Naive B cell (primary cell): ENCODE measurements around the gene GOLT1B. TPM values are rescaled to one million over a fixed set of nuclear protein-coding genes. Genes with fewer than 3 reads are reported as not detected.

Experiments used
- ATAC-seq, 2 donors: fragments of 150-1000 bp; cut with Tn5 transposase; 2 replicates each; pipeline ENCODE4 v1.10.0; 2021; ENCODE audit warnings: low read depth in 2 of 2, mild to moderate bottlenecking in 2 of 2, moderate library complexity in 2 of 2
- DNase-seq: peaks from one replicate; pipeline ENCODE4 v3.0.0; 2022
- H3K27ac Mint-ChIP-seq, 6 donors: one replicate each; pipeline ENCODE4 v1.8.0; 2020 to 2022; ENCODE audit warnings: mild to moderate bottlenecking in 6 of 6, mixed read lengths in 6 of 6, moderate library complexity in 5 of 6, inconsistent platforms in 2 of 6
- H3K27me3 Mint-ChIP-seq, 3 donors: one replicate each; pipeline ENCODE4 v1.8.0; 2021 to 2022; ENCODE audit warnings: mixed read lengths in 3 of 3, mild to moderate bottlenecking in 1 of 3
- H3K36me3 Mint-ChIP-seq, 2 donors: one replicate each; pipeline ENCODE4 v1.8.0; 2020 to 2022; ENCODE audit warnings: mixed read lengths in 2 of 2, inconsistent platforms in 1 of 2, mild to moderate bottlenecking in 1 of 2
- H3K4me1 Mint-ChIP-seq, 3 donors: one replicate each; pipeline ENCODE4 v1.8.0; 2020 to 2022; ENCODE audit warnings: mixed read lengths in 3 of 3, inconsistent platforms in 1 of 3, mild to moderate bottlenecking in 1 of 3, moderate library complexity in 1 of 3
- H3K4me3 Mint-ChIP-seq, 8 donors: one replicate each; pipeline ENCODE4 v1.8.0; 2020 to 2022; ENCODE audit warnings: mild to moderate bottlenecking in 8 of 8, mixed read lengths in 8 of 8, moderate library complexity in 8 of 8, inconsistent platforms in 2 of 8
- H3K9me3 Mint-ChIP-seq, 7 donors: one replicate each; pipeline ENCODE4 v1.8.0; 2020 to 2022; ENCODE audit warnings: mixed read lengths in 7 of 7, mild to moderate bottlenecking in 5 of 7, inconsistent platforms in 2 of 7, moderate library complexity in 1 of 7
- polyA plus RNA-seq, 6 donors: library from polyadenylated mRNA; unstranded; fragments of 300-500 nt; fragmentation: Illumina TruSeq; gene quantifications; one replicate each; pipeline ENCODE4 v1.2.3, GENCODE V29; 2021; ENCODE audit warnings: low read depth in 6 of 6

The GOLT1B gene
- polyA plus RNA-seq, 6 donors from 2014 or later: 9.1 to 21.8 (median 19.7) TPM

DNA sequence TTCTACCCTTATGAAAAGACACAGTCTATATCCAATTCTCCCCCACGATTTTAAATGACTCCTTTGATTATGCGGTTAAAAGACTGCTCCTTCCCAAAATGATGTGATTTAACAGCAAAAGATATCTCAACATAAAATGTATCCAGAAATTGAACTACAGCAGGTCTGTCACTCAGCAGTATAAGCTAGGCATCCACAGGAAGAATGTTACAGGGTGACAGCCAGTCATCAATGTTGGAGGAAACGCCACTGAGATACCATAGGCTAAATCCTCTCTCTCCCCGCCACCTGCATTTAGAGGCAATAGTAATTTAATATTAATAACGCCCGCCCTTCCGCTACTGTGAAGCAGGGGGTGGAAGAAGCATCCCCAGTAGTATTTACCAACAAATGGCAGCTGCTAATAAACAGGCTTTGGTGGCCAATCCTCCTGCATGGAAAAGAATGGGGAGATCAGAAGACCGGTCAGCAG lies 767 bp upstream of the GOLT1B start:
- ATAC-seq (peak; percentile 1), DNase-seq (no peak)
- Mint-ChIP-seq H3K27ac (no peak overlapping the region), H3K27me3 (no peaks in the 10 kb centered on the region), H3K9me3 (no peaks in the 10 kb centered on the region), H3K4me3 (no peak overlapping the region), H3K36me3 (peaks cover 0 to 6% of the 10 kb centered on the region in 2 donors), H3K4me1 (peaks cover 14 to 34% (median 17%) of the 10 kb centered on the region in 3 donors)

DNA sequence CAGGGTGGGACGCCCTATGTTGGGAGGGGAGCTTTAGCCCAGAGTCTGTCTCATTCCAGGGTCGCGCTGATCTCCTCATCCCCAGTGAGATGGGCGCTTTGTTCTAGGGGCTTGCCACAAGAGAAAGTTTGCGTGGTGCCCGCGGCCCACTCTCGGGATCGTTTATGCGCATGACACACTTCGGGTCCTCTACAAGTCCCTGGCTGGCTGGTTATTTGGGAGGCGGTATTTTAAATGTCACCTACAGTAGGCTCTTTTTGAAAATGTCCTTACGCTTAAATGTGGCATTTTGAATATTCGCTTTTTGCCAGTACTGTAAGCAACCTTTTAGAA lies 541 bp downstream of the GOLT1B start:
- H3K27ac Mint-ChIP-seq: peak overlapping the region in 1 of 6 donors; percentile 54
- no peak overlapping the region for H3K4me3 Mint-ChIP-seq
- no peak for ATAC-seq
- peaks cover 0 to 5% of the 10 kb centered on the region in 2 donors for H3K36me3 Mint-ChIP-seq
- DNase-seq: no peak
- no peaks in the 10 kb centered on the region for H3K9me3 Mint-ChIP-seq
- H3K27me3 Mint-ChIP-seq: no peaks in the 10 kb centered on the region
- H3K4me1 Mint-ChIP-seq: peaks cover 14 to 34% (median 17%) of the 10 kb centered on the region in 3 donors

DNA sequence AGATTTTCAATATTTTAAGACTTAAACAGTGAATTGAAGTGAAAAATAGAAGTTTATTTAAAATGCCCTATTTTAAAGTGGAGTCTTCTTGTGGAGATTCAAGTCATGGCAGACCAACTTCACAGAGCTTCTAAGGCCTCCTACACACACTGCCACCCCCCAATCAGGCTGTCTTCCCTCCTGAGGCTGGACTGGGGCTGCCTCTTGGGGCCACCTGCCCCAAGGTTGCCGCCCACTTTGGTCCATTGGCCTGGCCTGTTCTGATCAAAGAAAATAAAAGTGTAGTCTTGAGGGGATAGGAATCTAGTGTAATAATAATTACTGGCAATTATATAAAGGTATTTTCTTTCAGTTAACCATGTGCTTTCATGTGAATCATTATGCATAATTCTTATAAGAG lies 1.3 kb downstream of the GOLT1B start:
- Mint-ChIP-seq H3K9me3 (no peaks in the 10 kb centered on the region), H3K27me3 (no peaks in the 10 kb centered on the region), H3K36me3 (peaks cover under 1 to 2% of the 10 kb centered on the region in 2 donors), H3K4me3 (no peak overlapping the region), H3K27ac (peak overlapping the region in 2 of 6 donors; percentile 80 to 81), H3K4me1 (peaks cover 14 to 34% (median 17%) of the 10 kb centered on the region in 3 donors)
- DNase-seq: no peak
- no peak for ATAC-seq

DNA sequence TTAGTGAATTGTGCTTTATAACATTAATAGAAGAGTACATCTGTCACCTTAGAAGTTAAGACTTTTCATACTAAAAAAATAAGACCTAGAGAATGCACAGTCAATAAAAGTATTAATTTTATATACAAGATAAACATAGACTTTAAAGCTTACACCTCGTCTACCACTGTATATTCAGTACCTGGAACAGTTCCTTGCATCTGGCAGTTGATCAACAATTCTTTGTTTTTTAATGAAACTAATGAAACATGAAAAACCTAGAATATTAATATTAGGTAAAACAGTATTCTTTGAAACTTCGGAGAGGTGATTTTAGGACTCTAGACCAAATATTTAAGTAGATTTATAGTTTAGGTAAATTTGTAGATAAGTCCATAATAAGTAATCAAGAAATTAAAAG lies 4.3 kb downstream of the GOLT1B start:
- DNase-seq: no peak
- no peak overlapping the region for H3K27ac Mint-ChIP-seq
- H3K4me3 Mint-ChIP-seq: no peak overlapping the region

DNA sequence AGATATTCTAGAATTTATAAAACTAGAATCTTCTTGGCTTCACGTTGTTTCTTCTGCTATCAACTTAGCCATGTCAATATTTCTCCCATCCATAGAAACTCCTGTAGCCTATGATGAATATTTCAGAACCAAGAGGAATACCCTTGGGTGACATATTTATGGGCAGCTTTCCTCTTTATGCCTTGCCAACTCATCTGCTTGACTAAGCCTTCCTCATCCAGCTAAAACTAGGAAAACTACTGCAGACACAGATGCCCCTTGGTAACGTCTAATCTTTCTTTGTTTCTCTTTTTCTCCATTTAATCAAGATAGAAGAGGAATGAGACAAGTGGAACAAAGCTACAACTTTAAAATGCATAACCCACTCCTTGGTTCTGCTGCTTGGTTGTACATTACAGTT lies 6.3 kb downstream of the GOLT1B start:
- Mint-ChIP-seq H3K36me3 (peaks cover 18 to 21% of the 10 kb centered on the region in 2 donors), H3K27ac (peak overlapping the region in 4 of 6 donors; percentile 54 to 74 (median 64)), H3K4me3 (no peak overlapping the region), H3K4me1 (peaks cover 14 to 34% (median 20%) of the 10 kb centered on the region in 3 donors), H3K27me3 (no peaks in the 10 kb centered on the region), H3K9me3 (no peaks in the 10 kb centered on the region)
- DNase-seq (no peak), ATAC-seq (no peak)

More for the DNA sequence above, 4.3 kb downstream of the GOLT1B start:
- Mint-ChIP-seq H3K27me3 (no peaks in the 10 kb centered on the region), H3K9me3 (no peaks in the 10 kb centered on the region), H3K36me3 (peaks cover 18 to 21% of the 10 kb centered on the region in 2 donors), H3K4me1 (peaks cover 20 to 43% (median 28%) of the 10 kb centered on the region in 3 donors)
- no peak for ATAC-seq

DNA sequence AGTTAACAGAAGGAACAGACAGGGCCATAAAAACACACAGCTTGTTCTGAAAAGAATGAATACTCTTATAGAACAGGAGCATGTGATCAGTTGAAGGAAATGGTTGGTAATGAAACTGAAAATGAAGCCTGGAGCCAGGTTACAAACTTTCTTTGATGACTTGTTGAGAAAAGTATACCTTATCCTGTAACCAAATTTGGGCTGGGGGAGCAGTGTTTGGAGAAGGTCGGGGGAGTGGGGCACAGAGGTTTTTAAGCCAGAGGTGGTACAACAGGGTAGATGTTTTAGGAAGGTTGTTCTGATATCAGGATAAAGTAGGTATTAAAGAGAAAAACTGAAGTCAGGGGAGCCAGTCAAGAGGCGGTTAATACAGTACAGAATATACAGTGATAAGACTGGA lies 8.2 kb downstream of the GOLT1B start:
- ATAC-seq: peak; percentile 76 to 86
- peak overlapping the region; percentile 1 to 71 (median 56) for H3K4me3 Mint-ChIP-seq
- peaks cover 18 to 21% of the 10 kb centered on the region in 2 donors for H3K36me3 Mint-ChIP-seq
- peak overlapping the region; percentile 55 to 97 (median 91) for H3K27ac Mint-ChIP-seq
- H3K9me3 Mint-ChIP-seq: no peaks in the 10 kb centered on the region
- H3K4me1 Mint-ChIP-seq: peaks cover 12 to 18% (median 17%) of the 10 kb centered on the region in 3 donors
- DNase-seq: peak; percentile 16
- H3K27me3 Mint-ChIP-seq: no peaks in the 10 kb centered on the region

DNA sequence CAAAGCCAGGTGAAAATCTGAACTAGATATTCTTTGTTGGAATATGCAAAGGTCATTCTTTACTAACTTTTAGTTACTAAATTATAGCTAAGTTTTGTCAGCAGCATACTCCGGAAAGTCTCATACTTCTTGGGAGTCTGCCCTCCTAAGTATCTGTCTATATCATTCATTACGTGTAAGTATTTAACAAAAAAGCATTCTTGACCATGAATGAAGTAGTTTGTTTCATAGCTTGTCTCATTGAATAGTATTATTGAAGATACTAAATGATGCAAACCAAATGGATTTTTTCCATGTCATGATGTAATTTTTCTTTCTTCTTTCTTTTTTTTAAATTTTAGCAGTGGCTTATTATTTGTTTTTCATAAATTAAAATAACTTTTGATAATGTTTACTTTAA lies 14.7 kb downstream of the GOLT1B start:
- no peaks in the 10 kb centered on the region for H3K36me3 Mint-ChIP-seq
- no peaks in the 10 kb centered on the region for H3K27me3 Mint-ChIP-seq
- no peaks in the 10 kb centered on the region for H3K9me3 Mint-ChIP-seq
- ATAC-seq (no peak), DNase-seq (no peak)
- no peak overlapping the region for H3K27ac Mint-ChIP-seq
- H3K4me1 Mint-ChIP-seq: no peaks in the 10 kb centered on the region
- no peak overlapping the region for H3K4me3 Mint-ChIP-seq

DNA sequence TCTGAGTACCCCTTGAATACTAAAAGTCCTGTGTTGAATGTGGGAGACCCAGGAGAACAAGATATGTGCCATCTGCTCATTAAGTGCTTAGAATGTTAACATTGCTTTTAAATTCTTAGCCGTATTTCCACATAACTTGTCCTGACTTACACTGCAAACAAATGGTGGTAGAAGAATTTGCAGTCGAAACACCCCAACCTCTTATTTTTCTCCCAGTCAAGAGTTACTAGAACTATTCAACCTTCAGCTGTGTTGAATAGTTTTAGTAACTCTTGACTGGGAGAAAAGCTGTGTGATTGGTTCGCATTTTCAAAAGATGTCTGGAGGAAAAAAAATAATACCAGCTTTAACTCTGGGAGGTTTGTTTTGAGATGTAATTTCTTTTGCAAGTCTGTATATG lies 16.9 kb downstream of the GOLT1B start:
- Mint-ChIP-seq H3K27me3 (no peaks in the 10 kb centered on the region), H3K4me1 (no peaks in the 10 kb centered on the region), H3K9me3 (no peaks in the 10 kb centered on the region), H3K36me3 (no peaks in the 10 kb centered on the region), H3K4me3 (no peak overlapping the region), H3K27ac (no peak overlapping the region)
- DNase-seq (no peak), ATAC-seq (no peak)

DNA sequence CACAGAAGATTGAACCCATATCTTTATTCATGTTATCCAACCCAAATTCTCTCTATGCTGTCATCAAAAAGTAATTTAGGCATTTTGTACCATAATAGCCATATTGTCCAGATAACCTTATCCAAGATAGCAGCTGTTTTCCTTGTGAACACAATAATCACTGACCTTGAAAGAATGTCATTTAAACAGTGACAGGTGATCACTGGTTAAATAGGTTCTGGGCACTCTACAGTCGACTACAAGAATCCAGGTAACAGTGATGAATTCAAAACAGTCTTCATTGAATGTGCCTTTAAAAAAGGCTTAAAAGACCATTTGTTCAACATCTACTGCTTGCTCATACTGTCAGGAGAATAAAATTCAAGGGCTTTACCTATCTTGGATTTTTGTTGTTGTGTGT lies 20.0 kb downstream of the GOLT1B start:
- no peaks in the 10 kb centered on the region for H3K36me3 Mint-ChIP-seq
- no peaks in the 10 kb centered on the region for H3K4me1 Mint-ChIP-seq
- no peak for ATAC-seq
- H3K4me3 Mint-ChIP-seq: no peak overlapping the region
- peaks cover 0 to 5% (median 4%) of the 10 kb centered on the region in 3 donors for H3K27me3 Mint-ChIP-seq
- H3K9me3 Mint-ChIP-seq: peaks cover 0 to 10% (median 3%) of the 10 kb centered on the region in 7 donors
- H3K27ac Mint-ChIP-seq: no peak overlapping the region
- DNase-seq: no peak

DNA sequence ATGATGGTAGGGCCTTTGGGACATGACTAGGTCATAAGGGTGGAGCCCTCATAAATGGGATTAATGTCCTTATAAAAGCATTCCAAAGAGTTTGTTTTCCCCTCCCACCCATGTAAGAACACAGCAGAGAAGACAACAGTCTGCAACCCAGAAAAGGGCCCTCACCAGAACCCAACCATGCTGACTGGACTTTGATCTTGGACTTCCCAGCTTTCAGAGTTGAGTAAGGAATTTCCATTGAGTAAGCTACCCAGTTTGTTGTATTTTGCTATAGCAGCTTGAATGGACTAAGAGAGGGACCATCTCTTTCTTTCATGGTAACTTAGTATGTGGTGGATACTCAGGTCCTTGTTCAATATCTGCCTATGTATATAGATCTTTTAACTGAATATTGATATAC lies 21.6 kb downstream of the GOLT1B start:
- ATAC-seq (no peak), DNase-seq (no peak)
- no peak overlapping the region for H3K27ac Mint-ChIP-seq
- no peaks in the 10 kb centered on the region for H3K36me3 Mint-ChIP-seq
- H3K4me1 Mint-ChIP-seq: peaks cover 0 to 5% (median 4%) of the 10 kb centered on the region in 3 donors
- H3K27me3 Mint-ChIP-seq: peaks cover 0 to 9% (median 9%) of the 10 kb centered on the region in 3 donors
- H3K4me3 Mint-ChIP-seq: no peak overlapping the region
- peaks cover 0 to 10% (median 3%) of the 10 kb centered on the region in 7 donors for H3K9me3 Mint-ChIP-seq

DNA sequence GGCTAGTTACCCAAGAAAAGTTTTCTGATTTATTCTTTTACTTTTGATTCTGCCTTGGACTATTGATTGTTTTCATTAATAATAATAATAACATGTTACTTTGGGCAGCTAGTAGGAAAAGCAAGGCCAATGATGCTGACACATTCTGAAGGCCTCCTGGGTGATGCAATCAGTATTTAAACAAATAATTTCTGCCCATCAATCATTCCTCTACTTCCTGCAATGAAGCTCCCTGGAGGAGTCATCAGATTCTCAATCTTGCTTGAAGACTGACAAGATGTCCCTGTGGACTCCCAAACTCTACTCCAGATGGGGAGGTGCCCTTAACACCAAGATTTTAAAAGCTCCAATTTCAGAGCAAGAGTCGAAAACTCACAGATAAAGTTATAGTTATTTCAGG lies 24.5 kb downstream of the GOLT1B start, which contains the start of gene SPX:
TSS of gene SPX (plus strand) at position 244 of the 400 bp plus-strand sequence. CDS start 177 bp downstream, outside the sequence.
- DNase-seq (no peak), ATAC-seq (no peak)
- Mint-ChIP-seq H3K36me3 (no peaks in the 10 kb centered on the region), H3K4me1 (peaks cover 0 to 10% (median 4%) of the 10 kb centered on the region in 3 donors), H3K4me3 (peak within 1 kb of the TSS; percentile 76 to 92 (median 86)), H3K27ac (peak within 1 kb of the TSS in 1 of 6 donors; percentile 11), H3K9me3 (peaks cover 0 to 10% (median 3%) of the 10 kb centered on the region in 7 donors), H3K27me3 (peaks cover 22 to 29% (median 25%) of the 10 kb centered on the region in 3 donors)

DNA sequence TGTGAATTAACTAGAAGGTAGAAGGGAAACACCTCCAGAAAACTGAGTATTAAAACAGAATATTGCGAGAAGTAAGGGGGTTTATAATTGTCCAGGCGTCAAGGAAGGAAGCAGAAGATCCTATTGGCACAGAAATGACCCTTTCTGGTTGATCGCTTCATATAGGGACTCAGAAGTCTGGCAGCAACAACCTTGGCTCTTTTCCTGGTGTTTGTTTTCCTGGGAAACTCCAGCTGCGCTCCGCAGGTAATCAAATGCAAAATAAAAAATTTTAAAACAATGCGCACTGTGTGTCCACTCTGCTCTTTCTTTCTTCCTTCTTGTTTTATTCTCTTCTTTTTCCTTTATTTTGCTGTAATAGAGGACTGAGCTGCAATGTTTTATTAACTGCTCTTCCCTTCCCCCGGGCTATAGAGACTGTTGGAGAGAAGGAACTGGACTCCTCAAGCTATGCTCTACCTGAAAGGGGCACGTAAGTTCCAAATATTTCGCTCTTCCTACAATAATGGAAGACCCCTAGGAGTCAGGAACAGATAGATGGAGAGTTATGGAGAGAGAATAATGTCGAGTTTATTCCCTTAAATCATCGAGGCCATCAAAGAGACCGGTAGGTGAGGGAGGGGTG lies 25.2 kb downstream of the GOLT1B start:
- peaks cover 29 to 36% (median 30%) of the 10 kb centered on the region in 3 donors for H3K27me3 Mint-ChIP-seq
- H3K4me3 Mint-ChIP-seq: peak overlapping the region; percentile 76 to 92 (median 86)
- H3K9me3 Mint-ChIP-seq: peaks cover 0 to 10% (median 3%) of the 10 kb centered on the region in 7 donors
- no peaks in the 10 kb centered on the region for H3K36me3 Mint-ChIP-seq
- H3K27ac Mint-ChIP-seq: no peak overlapping the region
- H3K4me1 Mint-ChIP-seq: peaks cover 0 to 10% (median 4%) of the 10 kb centered on the region in 3 donors
- DNase-seq (no peak), ATAC-seq (no peak)

DNA sequence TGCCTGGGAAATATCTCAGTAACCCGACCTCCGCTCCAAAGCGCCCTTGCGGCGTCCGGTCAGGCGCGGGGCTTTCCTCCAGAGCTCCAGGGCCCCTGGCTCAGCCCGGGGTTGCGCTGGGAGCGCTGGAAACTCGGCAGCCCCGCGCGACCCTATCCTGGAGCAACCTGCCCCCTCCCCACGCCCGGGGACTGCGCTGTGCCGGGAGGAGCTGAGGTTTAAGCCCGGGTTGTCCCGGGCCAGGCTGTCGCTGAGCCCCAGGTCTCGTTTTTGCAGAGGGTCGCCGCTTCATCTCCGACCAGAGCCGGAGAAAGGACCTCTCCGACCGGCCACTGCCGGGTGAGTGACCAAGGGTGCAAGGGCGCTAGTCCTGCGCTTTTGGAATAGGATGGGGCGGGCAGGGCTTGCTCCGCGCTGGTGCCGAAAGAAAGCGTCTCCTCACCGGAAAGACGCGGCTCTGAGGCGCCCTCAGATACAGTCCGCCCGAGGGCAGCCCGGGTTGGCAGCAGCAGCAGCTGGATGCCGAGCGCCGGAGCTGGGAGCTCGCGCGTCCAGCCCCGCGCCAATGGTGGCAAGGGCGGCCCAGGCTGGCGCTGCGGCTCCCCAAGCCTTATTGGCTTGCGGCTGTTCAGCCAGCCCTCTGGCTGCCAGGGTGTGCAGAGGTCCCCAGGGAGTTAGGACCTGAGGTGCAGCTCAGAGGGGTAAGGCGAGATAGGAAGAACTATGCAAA lies 26.0 kb downstream of the GOLT1B start:
- peak overlapping the region; percentile 76 to 91 (median 86) for H3K4me3 Mint-ChIP-seq
- peaks cover 32 to 42% (median 37%) of the 10 kb centered on the region in 3 donors for H3K27me3 Mint-ChIP-seq
- no peaks in the 10 kb centered on the region for H3K36me3 Mint-ChIP-seq
- ATAC-seq (peak; percentile 89 to 90), DNase-seq (peak; percentile 40)
- peaks cover 0 to 10% (median 3%) of the 10 kb centered on the region in 7 donors for H3K9me3 Mint-ChIP-seq
- H3K4me1 Mint-ChIP-seq: peaks cover 0 to 10% (median 4%) of the 10 kb centered on the region in 3 donors
- no peak overlapping the region for H3K27ac Mint-ChIP-seq
